A673 (cell line): Measurements from ENCODE around the gene PDCD7. TPM values are rescaled to one million over a fixed set of nuclear protein-coding genes. Genes with fewer than 3 reads are reported as not detected.

Source experiments
- BruUV-seq: library from RNA; stranded (reverse); fragments of 400-500 nt; replicated peaks from 2 replicates; lab custom pipeline; 2021; lab: Mats Ljungman, UMichigan
- CTCF ChIA-PET: fragments of 300-600 bp; sonication (Branson Sonifier 250); formaldehyde crosslinking; loops from one replicate; lab custom pipeline; 2022; ENCODE audit warnings: antibody characterized with exemption; lab: Charles Lee
- POLR2A ChIA-PET: fragments of 300-600 bp; sonication (Branson Sonifier 250); formaldehyde crosslinking; loops from one replicate; lab custom pipeline; 2022; ENCODE audit warnings: antibody characterized with exemption; ENCODE audit not compliant: low non-redundant PET; lab: Charles Lee
- DNase-seq: peaks from one replicate; pipeline ENCODE4 v3.0.0-alpha.2; 2015; ENCODE audit warnings: low spot score
- H3K27ac ChIP-seq: fragments of 200-600 bp; sonication (generic); 2 replicates; pipeline ENCODE4 v1.5.1; 2016; ENCODE audit warnings: mixed run types, low read depth, mild to moderate bottlenecking, mixed read lengths, antibody characterized with exemption, low read length; ENCODE audit not compliant: poor library complexity, severe bottlenecking
- H3K27me3 ChIP-seq: fragments of 200-600 bp; sonication (generic); replicated peaks from 2 replicates; pipeline ENCODE4 v1.6.1; 2017; ENCODE audit warnings: mixed run types, low read depth, mild to moderate bottlenecking, mixed read lengths, antibody characterized with exemption, low read length; ENCODE audit not compliant: insufficient read depth, poor library complexity
- H3K36me3 ChIP-seq: fragments of 200-600 bp; sonication (generic); 2 replicates; pipeline ENCODE4 v1.6.1; 2016; ENCODE audit warnings: mixed run types, mild to moderate bottlenecking, mixed read lengths, antibody characterized with exemption, low read length; ENCODE audit not compliant: insufficient read depth, poor library complexity, severe bottlenecking
- H3K4me1 ChIP-seq: fragments of 200-600 bp; sonication (generic); 2 replicates; pipeline ENCODE4 v1.6.1; 2017; ENCODE audit warnings: mixed run types, mild to moderate bottlenecking, mixed read lengths, antibody characterized with exemption, low read length; ENCODE audit not compliant: insufficient read depth, poor library complexity, severe bottlenecking
- H3K4me3 ChIP-seq: fragments of 200-600 bp; sonication (generic); 2 replicates; pipeline ENCODE4 v1.5.1; 2016; ENCODE audit warnings: low read depth, mixed run types, mild to moderate bottlenecking, mixed read lengths, low read length; ENCODE audit not compliant: poor library complexity, severe bottlenecking
- H3K9me3 ChIP-seq: fragments of 200-600 bp; sonication (generic); 2 replicates; pipeline ENCODE4 v1.6.1; 2016; ENCODE audit warnings: mixed run types, low read depth, mild to moderate bottlenecking, mixed read lengths, antibody characterized with exemption, low read length; ENCODE audit not compliant: poor library complexity, severe bottlenecking
- EZH2 ChIP-seq: fragments of 200-600 bp; sonication (generic); IDR thresholded peaks from 2 replicates; pipeline ENCODE4 v1.6.1; 2017; ENCODE audit warnings: borderline replicate concordance, low read depth, mild to moderate bottlenecking, mixed read lengths, antibody characterized with exemption, low read length; ENCODE audit not compliant: poor library complexity, severe bottlenecking
- intact Hi-C: fragments of 100-400 bp; cut with micrococcal nuclease; formaldehyde crosslinking; loops from one replicate; pipeline ENCODE4 v1.10.0; 2022; ENCODE audit not compliant: unreplicated experiment
- total RNA-seq: library from RNA; stranded (reverse); gene quantifications from 2 replicates; pipeline ENCODE4 v1.2.3, GENCODE V29; 2021
- TF ChIP-seq, protein P1 (sequence below): fragments of 300-800, 200-600 bp; sonication (generic); conservative IDR thresholded peaks from 2 replicates; pipeline ENCODE4 v1.5.1; 2017; ENCODE audit warnings: low read depth, mild to moderate bottlenecking, antibody characterized with exemption, low read length, moderate library complexity, mixed read lengths

PDCD7 gene
- total RNA-seq, 1 experiment from 2014 or later = 39.1 TPM

DNA sequence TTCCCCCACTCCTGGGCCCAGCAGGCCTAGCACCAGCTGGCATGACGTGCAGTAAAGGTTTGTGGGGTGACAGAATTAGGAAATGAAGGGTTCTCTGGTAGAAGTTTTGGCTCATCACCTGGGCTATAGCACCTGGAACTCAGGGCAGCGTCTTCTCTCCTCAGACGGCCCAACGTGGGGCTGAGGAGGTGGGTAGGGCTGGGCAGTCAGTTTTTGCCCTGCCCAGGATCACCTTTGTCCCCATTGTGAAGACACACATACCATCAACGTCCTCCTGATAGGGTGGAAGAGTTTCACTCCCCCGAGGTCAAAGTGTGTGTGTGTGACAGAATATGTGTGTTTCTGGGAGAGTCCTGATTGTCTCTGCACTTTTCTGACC lies 45.0 kb downstream of the PDCD7 start:
- ChIA-PET CTCF (no interaction called here), POLR2A (no interaction called here)
- no peaks in the 10 kb centered on the region for H3K9me3 ChIP-seq
- TF ChIP-seq EZH2 = no peak
- TF ChIP-seq, protein P1, sequence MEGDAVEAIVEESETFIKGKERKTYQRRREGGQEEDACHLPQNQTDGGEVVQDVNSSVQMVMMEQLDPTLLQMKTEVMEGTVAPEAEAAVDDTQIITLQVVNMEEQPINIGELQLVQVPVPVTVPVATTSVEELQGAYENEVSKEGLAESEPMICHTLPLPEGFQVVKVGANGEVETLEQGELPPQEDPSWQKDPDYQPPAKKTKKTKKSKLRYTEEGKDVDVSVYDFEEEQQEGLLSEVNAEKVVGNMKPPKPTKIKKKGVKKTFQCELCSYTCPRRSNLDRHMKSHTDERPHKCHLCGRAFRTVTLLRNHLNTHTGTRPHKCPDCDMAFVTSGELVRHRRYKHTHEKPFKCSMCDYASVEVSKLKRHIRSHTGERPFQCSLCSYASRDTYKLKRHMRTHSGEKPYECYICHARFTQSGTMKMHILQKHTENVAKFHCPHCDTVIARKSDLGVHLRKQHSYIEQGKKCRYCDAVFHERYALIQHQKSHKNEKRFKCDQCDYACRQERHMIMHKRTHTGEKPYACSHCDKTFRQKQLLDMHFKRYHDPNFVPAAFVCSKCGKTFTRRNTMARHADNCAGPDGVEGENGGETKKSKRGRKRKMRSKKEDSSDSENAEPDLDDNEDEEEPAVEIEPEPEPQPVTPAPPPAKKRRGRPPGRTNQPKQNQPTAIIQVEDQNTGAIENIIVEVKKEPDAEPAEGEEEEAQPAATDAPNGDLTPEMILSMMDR = no peak
- H3K36me3 ChIP-seq = no peaks in the 10 kb centered on the region
- no peak overlapping the region for H3K27ac ChIP-seq
- no peak for DNase-seq
- no peaks in the 10 kb centered on the region for H3K4me1 ChIP-seq
- no peak overlapping the region for H3K4me3 ChIP-seq
- BruUV-seq = no TSS peak
- intact Hi-C loops = loop anchor here (5.0 kb wide), 1 partner anchor 36 kb away; no protein-coding TSS in a partner anchor
- H3K27me3 ChIP-seq = no peaks in the 10 kb centered on the region

DNA sequence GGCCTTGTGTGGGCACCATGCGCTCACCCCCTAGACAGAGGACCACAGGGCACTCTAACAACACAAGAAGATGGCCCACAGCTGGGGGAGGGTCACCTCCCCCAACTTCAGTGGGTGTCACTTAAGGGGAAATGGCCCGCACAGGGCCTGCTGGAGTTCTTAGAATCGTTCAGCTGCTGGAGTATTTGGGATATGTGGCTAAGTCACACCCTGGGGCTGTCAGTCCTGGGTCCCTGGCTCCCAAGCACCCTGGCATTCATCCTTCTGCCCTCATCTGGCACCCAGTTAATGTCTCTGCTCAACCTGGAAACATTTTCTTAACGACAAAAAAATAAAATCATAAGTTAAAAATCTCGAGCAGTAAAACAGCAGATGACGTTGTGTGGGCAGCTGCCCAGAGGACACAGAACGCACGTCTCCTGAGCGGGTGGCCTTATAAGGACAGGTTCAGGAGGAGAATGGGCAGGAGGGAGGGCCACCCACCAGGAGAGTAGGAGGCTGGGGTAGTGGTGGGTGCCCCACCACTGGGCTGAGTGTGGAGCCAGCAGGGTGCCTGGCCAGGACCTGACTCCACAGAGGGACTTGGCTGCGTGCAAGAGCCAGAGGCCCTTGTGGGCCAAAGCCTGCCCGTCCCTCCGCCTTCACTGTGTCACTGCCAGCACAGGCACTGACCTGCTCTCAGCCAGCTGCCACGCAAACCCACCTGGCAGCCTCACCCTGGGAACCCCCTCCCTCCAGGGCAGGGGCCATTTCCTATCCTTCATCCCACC lies 45.5 kb downstream of the PDCD7 start:
- POLR2A ChIA-PET = no interaction called here
- no TSS peak for BruUV-seq
- H3K4me1 ChIP-seq = no peaks in the 10 kb centered on the region
- H3K9me3 ChIP-seq = no peaks in the 10 kb centered on the region
- no peaks in the 10 kb centered on the region for H3K27me3 ChIP-seq
- intact Hi-C loops = loop anchor here (5.0 kb wide), 1 partner anchor 36 kb away; no protein-coding TSS in a partner anchor
- CTCF ChIA-PET = interaction anchor here (0.6 to 1.8 kb wide), 3 partner anchors 13 to 1186 kb away, joined by 3 to 8 read pairs (median 7); no protein-coding TSS in a partner anchor
- DNase-seq = no peak
- H3K4me3 ChIP-seq = no peak overlapping the region
- TF ChIP-seq, protein P1 = no peak
- no peak for TF ChIP-seq EZH2
- no peak overlapping the region for H3K27ac ChIP-seq
- no peaks in the 10 kb centered on the region for H3K36me3 ChIP-seq

DNA sequence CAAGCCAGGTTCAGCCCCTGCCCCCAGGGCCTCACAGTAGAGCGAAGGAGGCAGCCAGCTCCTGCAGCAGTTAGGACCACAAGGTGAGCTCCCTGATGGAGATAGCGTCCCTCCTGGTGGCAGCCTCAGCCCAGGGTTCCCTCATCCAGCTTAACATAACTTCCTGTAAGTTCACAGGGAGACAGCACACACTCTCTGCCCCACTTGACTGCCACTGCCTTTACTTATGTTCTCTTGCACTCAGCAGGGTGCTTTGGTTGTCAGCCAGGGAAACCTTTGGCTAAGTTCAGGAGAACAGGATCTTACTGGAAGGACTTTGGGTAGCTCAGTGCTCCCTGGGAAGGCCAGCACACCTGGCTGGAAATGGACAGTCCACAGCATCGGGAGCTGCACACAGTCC lies 46.2 kb downstream of the PDCD7 start:
- no peaks in the 10 kb centered on the region for H3K36me3 ChIP-seq
- no TSS peak for BruUV-seq
- intact Hi-C loops = loop anchor here (5.0 kb wide), 1 partner anchor 35 kb away; no protein-coding TSS in a partner anchor
- no peak for TF ChIP-seq EZH2
- TF ChIP-seq, protein P1 = no peak
- H3K4me3 ChIP-seq = no peak overlapping the region
- no peaks in the 10 kb centered on the region for H3K9me3 ChIP-seq
- no peak for DNase-seq
- H3K4me1 ChIP-seq = no peaks in the 10 kb centered on the region
- CTCF ChIA-PET = interaction anchor here (0.6 to 1.8 kb wide), 4 partner anchors 14 to 1187 kb away, joined by 3 to 8 read pairs (median 6); no protein-coding TSS in a partner anchor
- H3K27ac ChIP-seq = no peak overlapping the region
- H3K27me3 ChIP-seq = no peaks in the 10 kb centered on the region
- POLR2A ChIA-PET = no interaction called here
